ENCODE measurements around the gene ELMO1.

Gene ELMO1

DNA sequence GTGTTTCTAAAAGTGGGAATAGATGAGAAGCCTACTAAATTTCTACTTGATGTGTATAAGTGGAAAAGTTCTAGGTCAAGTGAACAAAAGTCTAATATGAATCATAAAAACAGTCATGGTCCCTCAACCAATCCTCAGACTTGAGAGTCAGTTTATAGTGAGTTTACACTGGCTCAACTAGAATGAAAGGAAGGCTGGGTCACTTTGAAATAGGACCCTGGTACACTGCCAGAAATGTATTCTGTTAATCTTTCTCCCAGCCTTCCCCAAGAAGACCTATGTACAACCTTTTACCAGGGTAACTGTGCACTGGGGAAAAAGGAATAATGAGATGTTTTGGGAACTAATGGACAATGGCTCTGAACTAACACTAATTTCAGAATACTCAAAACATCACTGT lies 17.3 kb downstream of the ELMO1 start:
- no peak for DNase-seq (ENCODE audit: low read depth)

DNA sequence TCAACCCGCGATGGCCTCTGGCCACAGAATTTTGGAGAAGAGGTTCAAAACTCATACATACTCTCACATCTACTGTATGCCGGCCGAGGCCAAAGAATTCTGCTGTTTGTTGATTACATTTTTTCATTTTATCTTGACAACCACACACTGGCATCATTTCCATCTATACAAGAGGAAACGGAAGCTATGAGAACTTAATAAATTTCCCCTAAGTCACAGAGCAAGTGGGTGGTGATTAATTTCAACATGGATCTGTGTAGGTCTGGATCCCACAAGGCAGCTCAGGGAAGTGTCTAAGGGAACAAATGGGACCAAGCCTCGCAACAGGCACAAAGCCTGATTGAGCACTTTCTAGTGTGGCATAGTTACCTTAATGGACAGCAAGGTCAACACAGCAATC lies 18.0 kb downstream of the ELMO1 start:
- no peak for DNase-seq (ENCODE audit: low read depth)

DNA sequence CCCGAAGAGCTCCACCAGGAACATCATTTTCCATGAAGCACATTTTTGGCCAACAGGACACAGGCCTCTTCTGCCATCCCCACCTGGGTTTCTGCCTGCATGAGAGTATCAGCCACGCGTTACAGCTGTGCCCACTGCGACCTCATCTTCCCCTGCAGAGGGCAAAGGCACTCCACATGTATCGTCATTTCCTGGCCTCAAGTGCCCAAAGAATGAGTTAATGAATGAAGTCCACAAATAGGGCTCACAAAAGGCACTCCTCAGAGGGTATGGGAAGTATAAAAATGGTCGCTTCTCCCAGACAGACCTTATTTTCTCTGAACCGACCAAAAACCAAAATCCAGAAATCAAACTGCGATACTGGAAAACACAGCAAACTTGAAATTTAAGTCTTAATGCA lies 18.5 kb downstream of the ELMO1 start:
- DNase-seq (ENCODE audit: low read depth), result no peak

- DNase-seq (ENCODE audit: low read depth), result no peak
Measured at GRCh38 chr7:37429435-37429791, 19.3 kb downstream of the ELMO1 start.

DNA sequence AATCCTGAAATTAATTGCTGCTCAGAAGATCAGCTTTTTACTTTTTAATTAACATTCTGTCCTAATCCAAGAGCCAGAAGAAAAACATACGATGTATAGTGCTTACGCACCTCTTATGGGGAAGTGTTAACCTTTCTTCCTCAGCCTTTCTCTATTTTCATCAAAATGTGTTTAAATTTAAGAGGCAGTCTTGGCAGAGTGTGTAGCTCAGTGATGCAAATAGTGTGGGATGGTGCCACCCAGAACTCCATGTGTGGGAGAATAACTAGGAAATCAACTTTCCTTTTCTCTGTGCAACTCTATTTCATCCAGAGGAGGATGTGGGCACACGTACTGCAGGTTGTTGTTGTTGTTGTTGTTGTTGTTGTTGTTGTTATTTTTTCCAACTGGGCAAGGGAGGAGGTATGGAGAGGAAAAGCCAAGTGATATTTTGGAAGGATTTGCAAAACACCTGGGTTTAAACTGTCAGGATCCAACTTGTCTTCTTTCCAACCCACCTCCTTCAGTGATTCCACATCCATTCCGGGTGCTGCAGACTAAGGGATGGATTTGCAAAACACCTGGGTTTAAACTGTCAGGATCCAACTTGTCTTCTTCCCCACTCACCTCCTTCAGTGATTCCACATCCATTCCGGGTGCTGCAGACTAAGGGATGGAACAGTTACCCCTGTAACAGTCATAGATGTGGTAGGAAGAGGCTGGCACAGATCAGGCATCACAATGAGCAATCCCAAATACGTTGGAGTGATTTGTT lies 19.8 kb downstream of the ELMO1 start:
- no peak for DNase-seq (ENCODE audit: low read depth)

DNA sequence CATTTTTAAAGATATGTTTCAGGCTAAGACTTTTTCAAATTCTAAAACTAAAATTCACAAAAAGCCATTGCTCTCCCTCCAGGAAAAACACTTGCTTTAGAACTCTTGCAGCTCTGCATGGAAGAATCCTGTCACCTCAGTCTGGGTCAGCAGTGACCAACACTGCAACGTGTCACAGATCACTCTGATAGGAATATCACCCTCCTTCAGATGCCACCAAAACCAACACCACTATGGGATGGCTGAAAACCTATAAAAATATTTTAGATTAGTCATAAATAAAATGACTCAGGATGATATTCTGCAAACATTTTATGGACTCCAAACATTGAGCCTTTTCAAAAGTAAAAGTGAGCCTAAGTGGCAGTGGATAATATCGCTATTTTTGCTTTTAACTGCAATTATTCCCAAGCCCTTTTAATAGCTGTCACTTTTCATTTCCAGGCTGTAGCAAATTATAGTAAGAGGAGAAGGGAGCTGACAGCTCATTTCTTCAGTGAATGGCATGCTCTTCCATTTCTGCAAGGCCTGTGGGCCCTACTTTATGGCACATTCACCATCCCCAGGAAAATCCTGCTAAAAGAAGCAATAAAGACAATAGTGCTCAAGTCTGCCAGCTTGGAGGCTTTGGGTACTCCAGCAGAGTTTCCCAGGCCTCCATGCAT lies 21.3 kb downstream of the ELMO1 start:
- no peak for DNase-seq (ENCODE audit: low read depth)

- no peak for DNase-seq (ENCODE audit: low read depth)
Measured at GRCh38 chr7:37425498-37425897, 23.2 kb downstream of the ELMO1 start.

DNA sequence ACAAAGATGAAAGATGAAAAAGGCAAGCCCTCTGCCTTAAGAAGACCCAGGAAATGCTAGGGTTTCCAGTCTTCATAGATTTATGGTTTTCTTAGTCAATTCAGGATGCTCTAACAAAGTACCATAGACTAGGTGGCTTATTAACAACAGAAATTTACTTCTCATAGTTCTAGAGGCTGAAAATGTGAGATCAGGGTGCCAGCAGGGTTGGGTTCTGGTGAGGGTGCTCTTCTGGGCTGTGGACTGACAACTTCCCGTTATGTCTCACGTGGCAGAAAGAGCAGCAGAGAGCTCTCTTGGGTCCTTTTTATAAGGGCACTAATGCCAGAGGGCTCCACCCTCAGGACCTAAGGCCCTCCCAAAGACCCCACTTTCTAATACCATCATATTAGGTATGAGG lies 23.7 kb downstream of the ELMO1 start:
- no peak for DNase-seq (ENCODE audit: low read depth)

- DNase-seq (ENCODE audit: low read depth), result no peak
Measured at GRCh38 chr7:37424521-37424920, 24.1 kb downstream of the ELMO1 start.

GRCh38 chr7:37421861-37422500 lies 26.7 kb downstream of the ELMO1 start:
- DNase-seq (ENCODE audit: low read depth), result no peak

DNA sequence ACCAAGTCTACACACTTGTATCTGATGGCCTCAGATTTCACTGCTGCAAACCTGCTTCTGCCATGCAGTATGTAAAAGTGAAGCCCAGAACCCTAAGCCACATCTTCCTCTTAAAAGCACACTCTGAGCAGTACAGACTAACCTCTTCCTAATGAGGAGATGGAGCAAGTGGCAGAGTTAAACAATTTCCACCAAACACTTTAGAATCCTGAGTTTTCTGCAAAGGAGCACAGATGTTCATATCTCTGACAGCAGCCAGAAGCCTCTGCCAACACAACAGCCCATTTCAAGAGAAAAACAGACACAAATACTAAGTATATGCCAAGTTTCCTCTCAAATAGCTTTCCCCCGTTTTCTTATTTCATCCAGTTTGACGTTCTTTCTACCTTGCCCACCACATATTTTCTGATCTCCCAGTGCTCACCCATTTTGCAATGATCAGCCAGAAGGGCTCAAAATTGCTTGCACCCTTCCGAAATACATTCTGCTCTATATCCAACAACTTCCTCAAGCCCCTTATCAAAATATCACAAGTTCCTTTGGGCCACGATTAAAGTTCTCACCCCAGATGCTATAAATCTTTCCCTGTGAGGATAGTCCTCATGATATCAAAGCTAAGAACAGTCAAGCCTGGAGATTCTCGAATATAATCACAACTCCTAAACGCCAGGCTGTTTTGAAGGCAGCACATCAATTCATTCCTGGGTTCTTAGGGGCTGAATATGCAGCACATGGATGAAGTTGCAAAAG lies 27.5 kb downstream of the ELMO1 start:
- no peak for DNase-seq (ENCODE audit: low read depth)

DNA sequence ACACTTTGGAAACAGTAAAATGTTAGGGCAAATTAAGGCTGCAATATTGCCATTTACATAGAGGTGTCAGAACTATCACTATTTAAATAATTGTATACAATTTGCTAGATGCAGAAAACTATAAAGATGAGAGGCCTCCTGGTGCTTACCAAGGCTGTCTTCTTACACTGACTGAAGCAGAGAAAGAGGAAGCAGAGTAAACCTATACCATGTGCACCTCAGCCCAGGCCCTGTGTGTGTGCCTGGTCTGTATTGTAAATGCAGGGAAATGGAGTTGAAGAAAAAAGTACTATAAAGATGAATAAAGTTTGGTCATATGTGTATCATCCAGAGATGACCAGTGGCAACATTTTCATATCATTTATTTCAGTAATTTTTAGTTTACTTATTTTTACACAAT lies 29.2 kb downstream of the ELMO1 start:
- DNase-seq (ENCODE audit: low read depth), result no peak

- no peak for DNase-seq (ENCODE audit: low read depth)
Measured at GRCh38 chr7:37418381-37418780, 30.3 kb downstream of the ELMO1 start.

DNA sequence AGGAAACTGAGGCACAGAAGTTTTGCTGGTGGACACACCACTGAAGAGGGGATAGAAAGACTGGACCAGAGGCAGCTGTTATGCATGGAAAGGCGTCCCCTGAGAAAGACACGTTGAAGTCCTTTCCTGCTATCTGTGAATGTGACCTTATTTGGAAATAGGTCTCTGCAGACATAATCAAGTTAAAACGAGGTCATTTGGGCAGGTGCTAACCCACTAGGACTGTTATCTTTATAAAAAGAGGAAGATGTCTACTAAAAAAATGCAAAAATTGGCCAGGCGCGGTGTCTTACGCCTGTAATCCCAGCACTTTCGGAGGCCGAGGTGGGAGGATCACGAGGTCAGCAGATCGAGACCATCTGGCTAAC lies 31.6 kb downstream of the ELMO1 start:
- no peak for DNase-seq (ENCODE audit: low read depth)

DNA sequence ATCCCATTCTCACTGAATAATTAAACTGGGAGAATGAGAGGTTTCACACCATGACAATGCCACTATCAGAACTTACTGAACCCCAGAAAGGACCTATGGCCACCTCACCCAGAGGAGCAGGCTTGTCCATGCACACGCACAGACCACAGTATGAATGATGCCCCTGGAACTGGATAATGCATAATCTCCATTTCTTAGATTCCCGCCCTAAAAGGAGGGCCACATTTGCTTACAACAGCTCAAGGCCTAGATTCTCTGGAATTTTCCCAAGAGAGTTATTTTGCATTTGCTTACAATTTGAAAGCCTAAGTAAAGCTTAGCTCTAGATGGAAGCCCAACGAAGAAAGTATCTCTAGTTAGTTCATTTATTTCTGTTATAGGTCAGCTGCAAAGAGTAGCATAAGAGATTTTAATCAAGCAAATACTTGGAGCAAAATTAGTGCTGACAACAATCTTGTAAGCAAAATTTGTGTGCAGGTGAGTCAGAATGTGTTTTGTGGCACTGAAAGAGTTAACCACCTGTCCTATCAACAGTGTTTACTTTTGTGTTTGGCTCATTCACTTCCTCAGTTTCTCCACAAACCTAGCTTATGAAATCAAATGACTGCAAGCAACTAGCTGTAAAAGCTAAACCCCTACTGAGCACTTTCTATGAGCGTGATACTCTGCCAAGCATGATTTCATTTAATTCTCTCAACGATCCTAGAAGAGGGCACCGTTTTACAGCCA lies 32.1 kb downstream of the ELMO1 start:
- no peak for DNase-seq (ENCODE audit: low read depth)

DNA sequence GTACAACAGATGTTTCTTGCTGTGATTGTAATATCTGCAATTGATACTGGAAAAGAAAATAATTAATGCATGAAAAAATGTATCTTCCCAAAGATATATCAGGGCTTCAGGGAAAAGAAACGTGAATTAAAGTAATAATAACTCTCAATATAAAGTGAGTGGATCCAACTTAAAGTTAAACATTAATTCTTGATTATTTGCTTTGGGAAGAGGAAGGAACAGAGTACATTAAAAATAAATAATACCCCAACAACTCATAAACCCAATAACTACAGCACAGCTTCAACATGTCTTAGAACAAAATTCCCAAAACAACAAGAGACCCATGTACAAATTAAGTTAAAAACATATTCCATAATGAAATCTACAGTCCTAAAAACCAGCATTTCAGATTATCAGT lies 33.0 kb downstream of the ELMO1 start:
- DNase-seq (ENCODE audit: low read depth), result no peak

DNA sequence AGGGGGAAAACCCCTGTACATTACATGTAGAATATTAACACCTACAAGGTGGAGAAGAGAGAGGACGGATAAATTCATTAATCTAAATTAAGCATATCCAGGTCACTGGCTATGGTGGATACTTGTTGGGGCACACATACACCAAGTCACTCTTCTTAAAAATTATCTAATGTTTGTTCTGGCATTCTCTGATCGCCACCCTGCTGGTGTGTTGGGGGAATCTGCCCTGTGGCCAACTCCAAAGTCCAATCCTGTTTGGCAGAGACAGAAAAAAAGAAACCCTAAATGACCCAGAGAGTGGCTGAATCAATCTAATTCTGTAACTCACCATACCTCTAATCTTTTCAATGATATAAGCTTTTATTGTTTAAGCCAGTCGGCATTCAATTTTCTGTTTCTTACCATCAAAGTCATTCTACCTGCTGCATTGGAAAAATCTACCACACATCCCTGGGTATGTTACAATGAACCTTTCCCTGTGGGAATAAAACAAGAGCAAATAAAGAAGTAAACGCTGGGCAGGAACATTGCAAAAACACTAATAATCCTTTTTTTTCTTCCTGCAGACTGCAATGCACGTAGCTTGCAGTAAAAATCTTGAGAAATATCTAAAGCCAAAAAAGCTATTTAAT lies 34.2 kb downstream of the ELMO1 start:
- DNase-seq (ENCODE audit: low read depth), result no peak

DNA sequence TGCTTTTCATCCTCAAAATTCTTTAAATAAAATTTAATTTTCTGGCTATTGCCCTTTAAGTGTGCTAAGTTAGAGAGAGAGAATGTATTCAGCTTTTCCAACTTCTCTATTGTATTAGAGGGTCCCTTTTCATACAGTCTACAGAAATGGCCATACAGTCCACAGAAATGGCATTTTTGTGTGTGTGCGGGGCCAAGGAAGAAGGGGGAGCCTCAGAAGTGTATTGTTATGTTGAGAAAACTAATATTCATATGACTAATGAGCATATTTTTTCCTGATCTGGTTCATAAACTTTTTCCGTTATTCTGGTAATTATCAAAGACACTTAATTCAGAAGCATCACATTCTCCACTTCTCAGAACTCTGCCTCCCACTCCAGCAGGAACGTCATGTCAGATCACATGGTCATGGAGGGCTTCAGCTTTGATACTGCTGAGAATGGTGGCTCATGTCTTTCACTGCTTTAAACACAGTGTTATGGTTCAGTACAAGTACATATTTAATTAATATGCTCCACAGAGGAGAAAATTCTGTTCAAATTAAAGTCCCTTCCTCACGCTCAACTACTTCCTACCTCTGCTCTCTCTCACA lies 37.1 kb downstream of the ELMO1 start:
- no peak for DNase-seq (ENCODE audit: low read depth)

DNA sequence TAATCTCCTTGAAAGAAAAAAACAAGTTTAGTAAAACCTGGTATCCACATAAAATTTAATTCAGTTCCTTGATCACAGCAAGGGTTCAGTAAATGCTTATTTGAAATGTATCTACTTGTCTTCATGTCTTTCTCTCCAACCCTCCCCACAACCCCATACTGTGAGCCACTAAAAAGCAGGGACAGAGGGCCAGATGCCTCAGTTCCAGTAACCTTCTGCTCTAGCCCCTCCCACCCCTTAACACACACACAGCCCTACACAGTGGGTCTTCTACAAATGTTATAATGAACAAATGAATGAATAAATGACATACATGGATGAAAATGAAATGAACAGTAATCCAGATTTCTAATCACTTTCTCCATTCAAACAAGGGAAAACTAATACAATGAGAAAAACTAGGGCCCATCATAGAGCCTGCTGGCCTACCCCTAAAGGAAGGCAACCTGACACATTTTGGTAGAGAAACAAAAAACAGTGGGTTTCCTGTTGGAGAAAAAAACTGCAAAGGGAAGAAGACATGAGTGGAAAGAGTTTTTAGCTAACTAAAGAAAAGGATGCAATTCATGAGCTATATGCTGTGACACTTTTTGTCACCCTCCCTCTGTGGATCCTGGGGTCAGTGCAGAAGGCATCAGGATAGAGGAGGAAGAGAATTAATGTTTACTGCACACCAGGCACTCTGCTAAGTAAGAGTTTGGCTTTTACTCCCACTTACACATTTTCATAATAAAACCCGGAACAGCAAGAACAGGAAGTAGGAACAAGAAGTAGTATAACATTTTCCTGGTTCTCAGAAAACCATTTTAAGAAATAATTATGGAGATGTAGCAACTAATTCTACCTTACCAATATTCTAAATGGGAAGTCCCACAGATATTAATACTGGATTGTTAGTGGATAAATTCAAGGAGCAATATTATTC lies 38.1 kb downstream of the ELMO1 start:
- no peak for DNase-seq (ENCODE audit: low read depth)

DNA sequence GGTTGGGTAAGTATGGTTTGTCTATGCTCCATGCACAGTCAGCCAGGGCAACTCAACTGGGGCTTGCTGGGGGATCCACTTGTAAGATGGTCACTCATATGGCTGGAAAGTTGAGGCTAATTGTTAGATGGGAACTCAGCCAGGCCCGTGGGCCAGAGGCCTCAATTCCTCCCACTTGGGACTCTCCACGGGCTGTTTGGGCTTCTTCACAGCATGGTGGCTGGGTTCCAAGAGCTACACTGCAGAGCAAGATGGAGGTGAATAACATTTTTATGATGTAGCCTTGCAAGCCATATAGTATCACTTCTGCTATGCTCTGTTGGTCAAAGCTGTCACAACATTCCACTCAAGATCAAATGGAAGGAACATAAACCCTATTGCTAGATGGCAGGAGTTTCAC lies 39.2 kb downstream of the ELMO1 start:
- DNase-seq (ENCODE audit: low read depth), result no peak
